GM19455 (cell line): Measurements from ENCODE around the gene ZBTB44.
"Not testable (repeated sequence)": the region's sequence is repeated elsewhere in the genome, so short reads cannot be mapped to it uniquely, and the experiment has no call there.

Source experiments
- ATAC-seq: cut with Tn5 transposase; IDR thresholded peaks from one replicate; pipeline ENCODE4 v1.9.1; 2021; ENCODE audit not compliant: unreplicated experiment

The ZBTB44 gene

GRCh38 chr11:130199792-130200191 is 114.9 kb downstream of the ZBTB44 start:
- no peak for ATAC-seq

- no peak for ATAC-seq
These were observed 115.8 kb downstream of the ZBTB44 start for GRCh38 chr11:130198964-130199363.

- no peak for ATAC-seq
These were observed 116.4 kb downstream of the ZBTB44 start for GRCh38 chr11:130198292-130198691.

- ATAC-seq = no peak
These were observed 117.2 kb downstream of the ZBTB44 start for GRCh38 chr11:130197386-130198035.

DNA sequence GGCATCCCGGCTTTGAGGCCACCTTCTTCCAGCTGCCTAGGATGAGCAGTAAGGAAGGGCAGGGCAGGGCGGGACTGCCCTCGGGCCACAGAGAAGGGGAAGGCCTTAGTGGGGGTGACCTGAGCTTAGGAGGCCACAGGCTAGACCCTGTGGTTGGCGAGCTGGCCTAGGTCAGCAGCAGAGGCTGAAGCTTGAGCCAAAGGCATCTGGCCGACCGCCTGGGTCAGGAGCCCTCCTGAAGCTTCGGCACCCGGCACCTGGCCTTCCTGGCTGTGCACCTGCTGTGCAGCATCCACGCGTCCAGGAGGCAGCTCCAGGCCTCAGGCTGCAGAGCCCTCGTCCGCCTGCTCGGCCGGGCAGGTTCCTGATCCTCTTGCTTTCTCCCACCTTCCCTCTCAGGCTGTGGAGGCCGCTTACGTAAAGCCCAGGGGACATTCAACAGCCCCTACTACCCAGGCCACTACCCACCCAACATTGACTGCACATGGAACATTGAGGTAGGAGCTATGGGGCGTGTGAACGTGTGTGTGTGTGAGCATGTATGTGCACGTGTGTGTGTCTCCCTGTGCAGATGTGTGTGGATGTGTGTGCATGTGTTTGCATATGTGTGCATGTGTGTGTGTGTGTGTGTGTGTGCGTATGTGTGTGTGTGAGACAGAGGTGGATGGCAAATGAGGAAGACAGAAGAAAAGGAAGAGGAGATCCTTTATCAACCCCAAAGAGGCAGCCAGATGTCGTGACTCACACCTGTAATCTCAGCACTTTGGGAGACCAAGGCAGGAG is 120.3 kb downstream of the ZBTB44 start:
- no peak for ATAC-seq

DNA sequence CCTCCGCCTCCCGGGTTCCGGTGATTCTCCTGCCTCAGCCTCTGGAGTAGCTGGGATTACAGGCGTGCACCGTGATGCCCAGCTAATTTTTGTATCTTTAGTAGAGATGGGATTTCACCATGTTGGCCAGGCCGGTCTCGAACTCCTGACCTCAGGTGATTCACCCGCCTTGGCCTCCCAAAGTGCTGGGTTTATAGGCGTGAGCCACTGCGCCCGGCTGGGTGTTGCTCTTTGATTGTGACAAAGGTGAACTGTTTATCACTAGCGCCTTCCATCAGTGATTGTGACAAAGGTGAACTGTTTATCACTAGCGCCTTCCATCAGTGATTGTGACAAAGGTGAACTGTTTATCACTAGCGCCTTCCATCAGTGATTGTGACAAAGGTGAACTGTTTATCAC is 121.2 kb downstream of the ZBTB44 start:
- ATAC-seq = not testable (repeated sequence)

- no peak for ATAC-seq
These were observed 121.9 kb downstream of the ZBTB44 start for GRCh38 chr11:130192845-130193267.

GRCh38 chr11:130191896-130192295 is 122.8 kb downstream of the ZBTB44 start:
- no peak for ATAC-seq

DNA sequence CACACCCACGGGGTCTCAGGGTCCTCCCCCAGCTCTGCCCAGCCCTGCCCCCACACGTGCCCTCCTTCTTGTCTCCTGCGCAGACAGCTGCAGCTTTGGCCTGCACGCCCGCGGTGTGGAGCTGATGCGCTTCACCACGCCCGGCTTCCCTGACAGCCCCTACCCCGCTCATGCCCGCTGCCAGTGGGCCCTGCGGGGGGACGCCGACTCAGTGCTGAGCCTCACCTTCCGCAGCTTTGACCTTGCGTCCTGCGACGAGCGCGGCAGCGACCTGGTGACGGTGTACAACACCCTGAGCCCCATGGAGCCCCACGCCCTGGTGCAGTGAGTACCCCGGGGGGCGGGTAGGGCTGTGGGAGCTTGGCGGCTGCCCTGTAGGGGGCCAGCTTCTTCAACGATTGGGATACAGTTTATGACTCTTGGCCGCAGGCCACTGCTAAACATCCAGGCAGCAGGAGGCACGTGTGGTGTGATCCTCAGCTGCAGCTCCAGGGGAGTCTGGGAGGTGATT is 124.3 kb downstream of the ZBTB44 start:
- no peak for ATAC-seq

GRCh38 chr11:130189492-130190210 is 125.1 kb downstream of the ZBTB44 start:
- ATAC-seq = no peak

- no peak for ATAC-seq
These were observed 126.0 kb downstream of the ZBTB44 start for GRCh38 chr11:130188585-130189347.

GRCh38 chr11:130188047-130188446 is 126.7 kb downstream of the ZBTB44 start:
- no peak for ATAC-seq

DNA sequence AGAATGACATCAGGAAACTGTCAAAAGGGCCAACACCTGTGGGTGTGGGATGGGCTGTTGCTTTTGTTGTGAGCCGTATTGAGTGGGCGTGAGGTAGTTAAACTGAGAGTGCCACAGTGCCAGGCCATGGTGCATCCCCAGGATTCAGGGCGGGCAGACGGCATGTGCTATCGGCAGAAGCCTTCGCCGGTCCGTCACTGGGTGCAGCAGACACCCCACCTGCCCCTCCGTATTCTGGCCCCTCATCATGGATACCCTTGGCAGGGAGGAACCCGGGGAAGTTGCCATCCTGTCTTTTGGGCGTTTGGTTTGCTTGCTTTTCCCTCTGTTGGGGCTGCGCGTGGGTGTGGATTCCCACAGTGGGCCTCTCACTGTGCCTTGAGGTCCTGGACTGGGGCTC is 127.6 kb downstream of the ZBTB44 start:
- no peak for ATAC-seq

GRCh38 chr11:130183878-130184610 is 130.7 kb downstream of the ZBTB44 start:
- ATAC-seq = no peak

GRCh38 chr11:130181295-130182272 is 133.1 kb downstream of the ZBTB44 start:
- no peak for ATAC-seq

- no peak for ATAC-seq
These were observed 133.8 kb downstream of the ZBTB44 start for GRCh38 chr11:130180896-130181294.

GRCh38 chr11:130180491-130180890 is 134.2 kb downstream of the ZBTB44 start:
- no peak for ATAC-seq

- ATAC-seq = no peak
These were observed 135.1 kb downstream of the ZBTB44 start for GRCh38 chr11:130179396-130180306.
